HEK293 (cell line): Measurements from ENCODE around the gene CACNA2D1.

Experiments used
- CTCF ChIA-PET: fragments of 350-600 bp; formaldehyde crosslinking; extraction: SDS; loops from one replicate; lab custom pipeline; 2021; ENCODE audit warnings: antibody characterized with exemption; lab: Yijun Ruan, JAX
- POLR2A ChIA-PET: fragments of 300-600 bp; formaldehyde crosslinking; extraction: SDS; loops from one replicate; lab custom pipeline; 2020; ENCODE audit warnings: antibody characterized with exemption, inconsistent platforms; lab: Yijun Ruan, JAX
- H3K27ac ChIP-seq: fragments of 200-500 bp; sonication (Bioruptor generic); 2 replicates; pipeline ENCODE4 v1.5.1; 2014; ENCODE audit warnings: low read depth, low read length, control low read depth, inconsistent platforms; ENCODE audit errors: extremely low read depth
- H3K36me3 ChIP-seq, 2 experiments: fragments of 200-500 bp in 1 of 2; sonication (Bioruptor generic) in 1 of 2; 1 replicate in 1 of 2; 2 replicates in 1 of 2; pipeline ENCODE4 v1.5.1; 2014 to 2017; ENCODE audit warnings: inconsistent platforms in 2 of 2, low read length in 2 of 2; ENCODE audit not compliant: control insufficient read depth in 2 of 2, insufficient read depth in 1 of 2
- H3K4me1 ChIP-seq: fragments of 200-500 bp; sonication (Bioruptor generic); 2 replicates; pipeline ENCODE4 v1.5.1; 2014; ENCODE audit warnings: mild to moderate bottlenecking, low read length, inconsistent platforms; ENCODE audit not compliant: control insufficient read depth, insufficient read depth
- H3K4me3 ChIP-seq: 2 replicates; pipeline ENCODE4 v1.5.1; 2011; ENCODE audit warnings: low read depth, mild to moderate bottlenecking, control low read depth, low read length, moderate library complexity
- H3K9me3 ChIP-seq: fragments of 200-500 bp; sonication (Bioruptor generic); 2 replicates; pipeline ENCODE4 v1.5.1; 2014; ENCODE audit warnings: low read depth, low read length, inconsistent platforms; ENCODE audit not compliant: control insufficient read depth, insufficient read depth
- GFI1B ChIP-seq: fragments of 450-650 bp; formaldehyde crosslinking; IDR thresholded peaks from 2 replicates; pipeline ENCODE4 v1.5.1; 2016; ENCODE audit warnings: missing biosample characterization, missing genetic modification characterization
- MEIS1 ChIP-seq: sonication (generic); formaldehyde crosslinking; IDR thresholded peaks from 2 replicates; pipeline ENCODE4 v1.8.1; 2022; ENCODE audit warnings: missing genetic modification reagents, mild to moderate bottlenecking, borderline replicate concordance
- SP2 ChIP-seq: fragments of 450-650 bp; formaldehyde crosslinking; IDR thresholded peaks from 2 replicates; pipeline ENCODE4 v1.5.1; 2016; ENCODE audit warnings: missing biosample characterization, missing genetic modification characterization
- ZBTB48 ChIP-seq: fragments of 450-650 bp; formaldehyde crosslinking; IDR thresholded peaks from 2 replicates; pipeline ENCODE4 v1.5.1; 2016; ENCODE audit warnings: missing biosample characterization, missing genetic modification characterization
- ZFP3 ChIP-seq: fragments of 450-650 bp; formaldehyde crosslinking; IDR thresholded peaks from 2 replicates; pipeline ENCODE4 v1.5.1; 2016; ENCODE audit warnings: low read depth, missing biosample characterization, missing genetic modification characterization
- ZNF10 ChIP-seq: fragments of 450-650 bp; formaldehyde crosslinking; IDR thresholded peaks from 2 replicates; pipeline ENCODE4 v1.5.1; 2017; ENCODE audit warnings: missing biosample characterization, missing genetic modification characterization
- ZNF157 ChIP-seq: fragments of 450-650 bp; formaldehyde crosslinking; IDR thresholded peaks from 2 replicates; pipeline ENCODE4 v1.5.1; 2016; ENCODE audit warnings: missing biosample characterization, missing genetic modification characterization
- ZNF23 ChIP-seq: fragments of 450-650 bp; formaldehyde crosslinking; IDR thresholded peaks from 2 replicates; pipeline ENCODE4 v1.5.1; 2016; ENCODE audit warnings: missing biosample characterization, missing genetic modification characterization, borderline replicate concordance
- ZNF324 ChIP-seq: fragments of 450-650 bp; formaldehyde crosslinking; IDR thresholded peaks from 2 replicates; pipeline ENCODE4 v1.5.1; 2016; ENCODE audit warnings: missing biosample characterization, missing genetic modification characterization
- ZNF521 ChIP-seq: fragments of 450-650 bp; formaldehyde crosslinking; IDR thresholded peaks from 2 replicates; pipeline ENCODE4 v1.5.1; 2017; ENCODE audit warnings: missing biosample characterization, mild to moderate bottlenecking, missing genetic modification characterization
- ZNF561 ChIP-seq: fragments of 450-650 bp; IDR thresholded peaks from 2 replicates; pipeline ENCODE4 v1.5.1; 2018; ENCODE audit warnings: missing biosample characterization, missing genetic modification characterization, borderline replicate concordance
- ZNF843 ChIP-seq: fragments of 450-650 bp; formaldehyde crosslinking; IDR thresholded peaks from 2 replicates; pipeline ENCODE4 v1.5.1; 2016; ENCODE audit warnings: missing biosample characterization, missing genetic modification characterization
- ZXDB ChIP-seq: fragments of 450-650 bp; formaldehyde crosslinking; IDR thresholded peaks from 2 replicates; pipeline ENCODE4 v1.5.1; 2016; ENCODE audit warnings: missing biosample characterization, missing genetic modification characterization
- TF ChIP-seq, protein P1 (sequence below): fragments of 450-650 bp; formaldehyde crosslinking; IDR thresholded peaks from 2 replicates; pipeline ENCODE4 v1.5.1; 2016; ENCODE audit warnings: missing biosample characterization, missing genetic modification characterization
- TF ChIP-seq, protein P2 (sequence below): fragments of 450-650 bp; formaldehyde crosslinking; IDR thresholded peaks from 2 replicates; pipeline ENCODE4 v1.5.1; 2016; ENCODE audit warnings: missing biosample characterization, missing genetic modification characterization
- TF ChIP-seq, protein P3 (sequence below): fragments of 450-650 bp; formaldehyde crosslinking; IDR thresholded peaks from 2 replicates; pipeline ENCODE4 v1.5.1; 2016; ENCODE audit warnings: missing biosample characterization, missing genetic modification characterization

CACNA2D1 gene

GRCh38 chr7:82221152-82221674, 222.4 kb downstream of the CACNA2D1 start:
- no peaks in the 10 kb centered on the region for H3K36me3 ChIP-seq
- H3K4me1 ChIP-seq = no peaks in the 10 kb centered on the region
- POLR2A ChIA-PET = no interaction called here
- no peak for TF ChIP-seq ZNF843 (tag by site-specific recombination)
- TF ChIP-seq ZNF561 (tag by site-specific recombination) = no peak
- no peak for TF ChIP-seq GFI1B (tag by site-specific recombination)
- TF ChIP-seq ZBTB48 (tag by site-specific recombination) = no peak
- TF ChIP-seq, all 188 proteins: peak for 0
- Histone ChIP-seq H3K9me3 (no peaks in the 10 kb centered on the region), H3K4me3 (no peak overlapping the region), H3K27ac (no peak overlapping the region)
- CTCF ChIA-PET = no interaction called here

DNA sequence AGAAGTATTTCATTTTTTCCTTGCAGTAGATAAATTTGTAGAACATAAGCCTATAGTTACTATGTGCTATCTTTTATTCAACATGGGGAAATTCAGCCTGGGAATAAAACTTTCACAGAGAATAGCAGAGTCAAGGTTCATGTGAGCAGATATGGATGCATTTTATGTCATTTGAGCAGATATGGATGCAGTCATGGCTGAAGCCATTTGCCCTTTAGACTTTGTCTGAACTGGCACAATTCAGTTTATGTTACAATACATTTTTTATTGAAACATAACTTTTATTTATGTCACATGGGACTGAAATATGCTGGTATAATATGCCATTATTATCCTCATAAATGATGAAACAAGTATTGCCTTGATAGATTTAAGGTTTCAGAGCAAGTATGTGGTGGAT, 231.1 kb downstream of the CACNA2D1 start:
- Histone ChIP-seq H3K4me3 (no peak overlapping the region), H3K9me3 (peaks cover 2% of the 10 kb centered on the region; the same call in 1 of the 2 replicates), H3K27ac (no peak overlapping the region), H3K4me1 (peaks cover 8% of the 10 kb centered on the region; the same call in 1 of the 2 replicates), H3K36me3 (no peaks in the 10 kb centered on the region)
- TF ChIP-seq, protein P1, sequence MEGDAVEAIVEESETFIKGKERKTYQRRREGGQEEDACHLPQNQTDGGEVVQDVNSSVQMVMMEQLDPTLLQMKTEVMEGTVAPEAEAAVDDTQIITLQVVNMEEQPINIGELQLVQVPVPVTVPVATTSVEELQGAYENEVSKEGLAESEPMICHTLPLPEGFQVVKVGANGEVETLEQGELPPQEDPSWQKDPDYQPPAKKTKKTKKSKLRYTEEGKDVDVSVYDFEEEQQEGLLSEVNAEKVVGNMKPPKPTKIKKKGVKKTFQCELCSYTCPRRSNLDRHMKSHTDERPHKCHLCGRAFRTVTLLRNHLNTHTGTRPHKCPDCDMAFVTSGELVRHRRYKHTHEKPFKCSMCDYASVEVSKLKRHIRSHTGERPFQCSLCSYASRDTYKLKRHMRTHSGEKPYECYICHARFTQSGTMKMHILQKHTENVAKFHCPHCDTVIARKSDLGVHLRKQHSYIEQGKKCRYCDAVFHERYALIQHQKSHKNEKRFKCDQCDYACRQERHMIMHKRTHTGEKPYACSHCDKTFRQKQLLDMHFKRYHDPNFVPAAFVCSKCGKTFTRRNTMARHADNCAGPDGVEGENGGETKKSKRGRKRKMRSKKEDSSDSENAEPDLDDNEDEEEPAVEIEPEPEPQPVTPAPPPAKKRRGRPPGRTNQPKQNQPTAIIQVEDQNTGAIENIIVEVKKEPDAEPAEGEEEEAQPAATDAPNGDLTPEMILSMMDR = no peak
- TF ChIP-seq ZNF843 (tag by site-specific recombination) = no peak
- ChIA-PET POLR2A (no interaction called here), CTCF (no interaction called here)

GRCh38 chr7:82211333-82211732, 232.2 kb downstream of the CACNA2D1 start:
- ChIA-PET POLR2A (no interaction called here), CTCF (interaction anchor here (0.6 kb wide), 1 partner anchor 108 kb away, joined by 3 read pairs; no protein-coding TSS in a partner anchor)
- Histone ChIP-seq H3K27ac (no peak overlapping the region), H3K36me3 (no peaks in the 10 kb centered on the region), H3K4me1 (peaks cover 8% of the 10 kb centered on the region; the same call in 1 of the 2 replicates), H3K9me3 (peaks cover 2% of the 10 kb centered on the region; the same call in 1 of the 2 replicates), H3K4me3 (no peak overlapping the region)
- no peak for TF ChIP-seq ZNF23 (tag by site-specific recombination)
- TF ChIP-seq, protein P2, sequence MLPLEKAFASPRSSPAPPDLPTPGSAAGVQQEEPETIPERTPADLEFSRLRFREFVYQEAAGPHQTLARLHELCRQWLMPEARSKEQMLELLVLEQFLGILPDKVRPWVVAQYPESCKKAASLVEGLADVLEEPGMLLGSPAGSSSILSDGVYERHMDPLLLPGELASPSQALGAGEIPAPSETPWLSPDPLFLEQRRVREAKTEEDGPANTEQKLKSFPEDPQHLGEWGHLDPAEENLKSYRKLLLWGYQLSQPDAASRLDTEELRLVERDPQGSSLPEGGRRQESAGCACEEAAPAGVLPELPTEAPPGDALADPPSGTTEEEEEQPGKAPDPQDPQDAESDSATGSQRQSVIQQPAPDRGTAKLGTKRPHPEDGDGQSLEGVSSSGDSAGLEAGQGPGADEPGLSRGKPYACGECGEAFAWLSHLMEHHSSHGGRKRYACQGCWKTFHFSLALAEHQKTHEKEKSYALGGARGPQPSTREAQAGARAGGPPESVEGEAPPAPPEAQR (tag by site-specific recombination) = no peak
- no peak for TF ChIP-seq ZXDB (tag by site-specific recombination)
- no peak for TF ChIP-seq ZNF157 (tag by site-specific recombination)
- no peak for TF ChIP-seq SP2 (tag by site-specific recombination)
- no peak for TF ChIP-seq ZFP3
- TF ChIP-seq ZNF324 (tag by site-specific recombination) = no peak
- TF ChIP-seq ZNF521 (tag by site-specific recombination) = no peak
- TF ChIP-seq ZNF10 (tag by site-specific recombination) = no peak
- no peak for TF ChIP-seq MEIS1 (CRISPR knock-in tag)
- TF ChIP-seq ZBTB48 (tag by site-specific recombination) = no peak
- TF ChIP-seq, protein P3, sequence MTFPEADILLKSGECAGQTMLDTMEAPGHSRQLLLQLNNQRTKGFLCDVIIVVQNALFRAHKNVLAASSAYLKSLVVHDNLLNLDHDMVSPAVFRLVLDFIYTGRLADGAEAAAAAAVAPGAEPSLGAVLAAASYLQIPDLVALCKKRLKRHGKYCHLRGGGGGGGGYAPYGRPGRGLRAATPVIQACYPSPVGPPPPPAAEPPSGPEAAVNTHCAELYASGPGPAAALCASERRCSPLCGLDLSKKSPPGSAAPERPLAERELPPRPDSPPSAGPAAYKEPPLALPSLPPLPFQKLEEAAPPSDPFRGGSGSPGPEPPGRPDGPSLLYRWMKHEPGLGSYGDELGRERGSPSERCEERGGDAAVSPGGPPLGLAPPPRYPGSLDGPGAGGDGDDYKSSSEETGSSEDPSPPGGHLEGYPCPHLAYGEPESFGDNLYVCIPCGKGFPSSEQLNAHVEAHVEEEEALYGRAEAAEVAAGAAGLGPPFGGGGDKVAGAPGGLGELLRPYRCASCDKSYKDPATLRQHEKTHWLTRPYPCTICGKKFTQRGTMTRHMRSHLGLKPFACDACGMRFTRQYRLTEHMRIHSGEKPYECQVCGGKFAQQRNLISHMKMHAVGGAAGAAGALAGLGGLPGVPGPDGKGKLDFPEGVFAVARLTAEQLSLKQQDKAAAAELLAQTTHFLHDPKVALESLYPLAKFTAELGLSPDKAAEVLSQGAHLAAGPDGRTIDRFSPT (tag by site-specific recombination) = no peak
